IMR-90 (cell line): ENCODE results near the gene DIPK1A. TPM values are rescaled to one million over a fixed set of nuclear protein-coding genes. Genes with fewer than 3 reads are reported as not detected.

Experiments used
- ATAC-seq: fragments of 200-7000 bp; cut with Tn5 transposase; 2 replicates; pipeline ENCODE4 v1.9.1; 2020; ENCODE audit warnings: low read depth, mild to moderate bottlenecking, moderate library complexity
- BruUV-seq: library from RNA; stranded (reverse); fragments of 400-500 nt; replicated peaks from 2 replicates; lab custom pipeline; 2021; lab: Mats Ljungman, UMichigan
- CTCF ChIA-PET: fragments of 300-600 bp; formaldehyde crosslinking; extraction: SDS; loops from one replicate; lab custom pipeline; 2021; ENCODE audit warnings: antibody characterized with exemption; lab: Yijun Ruan, JAX
- POLR2A ChIA-PET: fragments of 300-600 bp; sonication (Branson Sonifier 250); formaldehyde crosslinking; loops from one replicate; lab custom pipeline; 2022; ENCODE audit warnings: antibody characterized with exemption; ENCODE audit not compliant: unreplicated experiment; lab: Charles Lee
- DNase-seq: peaks from one replicate; pipeline ENCODE4 v3.0.0; 2013
- H2AFZ ChIP-seq: replicated peaks from 2 replicates; pipeline ENCODE3; 2013; ENCODE audit warnings: low read length, mild to moderate bottlenecking; ENCODE audit not compliant: poor library complexity
- H2AK5ac ChIP-seq: 2 replicates; pipeline ENCODE4 v1.6.1; 2013; ENCODE audit warnings: low read depth, low read length, inconsistent platforms
- H2AK9ac ChIP-seq: replicated peaks from 2 replicates; pipeline ENCODE3; 2013; ENCODE audit warnings: mild to moderate bottlenecking, low read depth, low read length, moderate library complexity; ENCODE audit not compliant: poor library complexity
- H2BK120ac ChIP-seq: 2 replicates; pipeline ENCODE4 v1.6.1; 2013; ENCODE audit warnings: low read depth, low read length, inconsistent platforms
- H2BK15ac ChIP-seq: 3 replicates; pipeline ENCODE4 v1.6.1; 2013; ENCODE audit warnings: low read depth, low read length, inconsistent platforms
- H2BK20ac ChIP-seq: 2 replicates; pipeline ENCODE4 v1.6.1; 2013; ENCODE audit warnings: low read depth, mild to moderate bottlenecking, inconsistent platforms, low read length, moderate library complexity
- H2BK5ac ChIP-seq: 2 replicates; pipeline ENCODE4 v1.6.1; 2013; ENCODE audit warnings: mild to moderate bottlenecking, low read depth, low read length, inconsistent platforms; ENCODE audit not compliant: poor library complexity, severe bottlenecking
- H3K14ac ChIP-seq: replicated peaks from 2 replicates; pipeline ENCODE4 v1.6.1; 2013; ENCODE audit warnings: low read depth, low read length, inconsistent platforms
- H3K18ac ChIP-seq: 2 replicates; pipeline ENCODE4 v1.6.1; 2013; ENCODE audit warnings: low read depth, low read length, control low read depth
- H3K23ac ChIP-seq: 2 replicates; pipeline ENCODE4 v1.6.1; 2013; ENCODE audit warnings: low read depth, low read length, inconsistent platforms
- H3K27ac ChIP-seq: 2 replicates; pipeline ENCODE4 v1.5.1; 2013; ENCODE audit warnings: mild to moderate bottlenecking, control low read depth, low read length; ENCODE audit not compliant: insufficient read depth
- H3K27me3 ChIP-seq: 2 replicates; pipeline ENCODE4 v1.6.1; 2013; ENCODE audit warnings: low read length; ENCODE audit not compliant: control insufficient read depth, insufficient read depth
- H3K36me3 ChIP-seq: 2 replicates; pipeline ENCODE4 v1.6.1; 2013; ENCODE audit warnings: low read length, mixed read lengths; ENCODE audit not compliant: control insufficient read depth, insufficient read depth
- H3K4ac ChIP-seq: 2 replicates; pipeline ENCODE4 v1.6.1; 2013; ENCODE audit warnings: low read depth, low read length, inconsistent platforms
- H3K4me1 ChIP-seq: 2 replicates; pipeline ENCODE4 v1.6.1; 2013; ENCODE audit warnings: low read length, mixed read lengths; ENCODE audit not compliant: control insufficient read depth, insufficient read depth
- H3K4me2 ChIP-seq: 2 replicates; pipeline ENCODE4 v1.6.1; 2013; ENCODE audit warnings: low read depth, mild to moderate bottlenecking, control low read depth, low read length, moderate library complexity
- H3K4me3 ChIP-seq: 2 replicates; pipeline ENCODE4 v1.5.1; 2013; ENCODE audit warnings: low read depth, mild to moderate bottlenecking, control low read depth, low read length, moderate library complexity; ENCODE audit not compliant: insufficient read depth
- H3K56ac ChIP-seq: 2 replicates; pipeline ENCODE4 v1.6.1; 2013; ENCODE audit warnings: low read length, inconsistent platforms; ENCODE audit not compliant: insufficient read depth; ENCODE audit errors: extremely low read depth
- H3K79me1 ChIP-seq, 2 experiments: 2 replicates each; pipeline ENCODE4 v1.6.1; 2013; ENCODE audit warnings: low read length in 2 of 2, inconsistent platforms in 1 of 2, low read depth in 1 of 2
- H3K9ac ChIP-seq: 2 replicates; pipeline ENCODE4 v1.6.1; 2013; ENCODE audit warnings: low read depth, low read length, control low read depth
- H3K9me1 ChIP-seq: 2 replicates; pipeline ENCODE4 v1.6.1; 2013; ENCODE audit warnings: low read length, inconsistent platforms; ENCODE audit not compliant: insufficient read depth
- H3K9me3 ChIP-seq: 2 replicates; pipeline ENCODE4 v1.6.1; 2013; ENCODE audit warnings: low read length; ENCODE audit not compliant: control insufficient read depth, insufficient read depth
- H4K20me1 ChIP-seq: 2 replicates; pipeline ENCODE4 v1.6.1; 2013; ENCODE audit warnings: low read length, inconsistent platforms; ENCODE audit not compliant: insufficient read depth
- H4K5ac ChIP-seq: 2 replicates; pipeline ENCODE4 v1.6.1; 2013; ENCODE audit warnings: mild to moderate bottlenecking, low read depth, low read length, control low read depth
- H4K8ac ChIP-seq, 2 experiments: 2 replicates each; pipeline ENCODE4 v1.6.1; 2013; ENCODE audit warnings: low read depth in 2 of 2, low read length in 2 of 2, control low read depth in 1 of 2, inconsistent platforms in 1 of 2
- H4K91ac ChIP-seq: 2 replicates; pipeline ENCODE4 v1.6.1; 2013; ENCODE audit warnings: low read depth, low read length, inconsistent platforms; ENCODE audit not compliant: insufficient read depth
- BHLHE40 ChIP-seq: fragments of 150-350 bp; IDR thresholded peaks from 2 replicates; pipeline ENCODE4 v1.6.1; 2016; ENCODE audit warnings: mild to moderate bottlenecking, low read depth, low read length
- CEBPB ChIP-seq: IDR thresholded peaks from 2 replicates; pipeline ENCODE4 v1.6.1; 2012; ENCODE audit warnings: low read depth, low read length, improper control_type of control experiment
- CHD1 ChIP-seq: IDR thresholded peaks from 2 replicates; pipeline ENCODE4 v1.6.1; 2012; ENCODE audit warnings: low read depth, low read length, improper control_type of control experiment
- FOS ChIP-seq: fragments of 150-350 bp; IDR thresholded peaks from 2 replicates; pipeline ENCODE4 v1.6.1; 2016; ENCODE audit warnings: low read depth, low read length
- MAFK ChIP-seq: IDR thresholded peaks from 2 replicates; pipeline ENCODE4 v1.6.1; 2012; ENCODE audit warnings: low read depth, low read length, improper control_type of control experiment
- MAZ ChIP-seq: IDR thresholded peaks from 2 replicates; pipeline ENCODE4 v1.6.1; 2012; ENCODE audit warnings: low read depth, mild to moderate bottlenecking, low read length, improper control_type of control experiment, moderate library complexity, borderline replicate concordance
- MXI1 ChIP-seq: IDR thresholded peaks from 2 replicates; pipeline ENCODE4 v1.6.1; 2012; ENCODE audit warnings: low read depth, mild to moderate bottlenecking, low read length, moderate library complexity, borderline replicate concordance
- NFE2L2 ChIP-seq: fragments of 150-350 bp; IDR thresholded peaks from 2 replicates; pipeline ENCODE4 v1.6.1; 2016; ENCODE audit warnings: low read depth, mild to moderate bottlenecking, low read length
- POLR2A ChIP-seq: IDR thresholded peaks from 2 replicates; pipeline ENCODE4 v1.6.1; 2012; ENCODE audit warnings: mild to moderate bottlenecking, low read depth, low read length
- RAD21 ChIP-seq: IDR thresholded peaks from 2 replicates; pipeline ENCODE4 v1.6.1; 2012; ENCODE audit warnings: low read length, improper control_type of control experiment
- RCOR1 ChIP-seq: IDR thresholded peaks from 2 replicates; pipeline ENCODE4 v1.6.1; 2012; ENCODE audit warnings: mild to moderate bottlenecking, low read length, improper control_type of control experiment; ENCODE audit not compliant: insufficient replicate concordance
- RFX5 ChIP-seq: IDR thresholded peaks from 2 replicates; pipeline ENCODE4 v1.8.0; 2012; ENCODE audit warnings: low read depth, mild to moderate bottlenecking, low read length, moderate library complexity
- SMC3 ChIP-seq: fragments of 150-350 bp; IDR thresholded peaks from 2 replicates; pipeline ENCODE4 v1.6.1; 2016; ENCODE audit warnings: low read depth, mild to moderate bottlenecking, antibody characterized with exemption, low read length, moderate library complexity
- WGBS, 2 experiments: methylation state at CpG; one replicate each; pipeline versions ENCODE4 v1.1.5 to v1.1.7; 2013; ENCODE audit warnings: missing lambda C conversion rate in 2 of 2; ENCODE audit not compliant: insufficient read length in 1 of 2; ENCODE audit errors: extremely low coverage in 2 of 2; 5-methylcytosine and 5-hydroxymethylcytosine counted together
- dilution Hi-C: fragments of 300-500 bp; cut with HindIII; formaldehyde crosslinking; loops from one replicate; pipeline ENCODE4 v1.14.3; 2018; ENCODE audit warnings: low sequenced_read_pairs; ENCODE audit not compliant: unreplicated experiment
- in situ Hi-C: fragments of 300-500 bp; cut with MboI; formaldehyde crosslinking; loops from 3 replicates; pipeline ENCODE4 v1.14.3; 2019; ENCODE audit warnings: low sequenced_read_pairs, inconsistent platforms, mixed read lengths
- intact Hi-C: fragments of 100-400 bp; cut with micrococcal nuclease; formaldehyde crosslinking; loops from 2 replicates; pipeline ENCODE4 v1.10.0; 2022
- polyA plus RNA-seq, 3 experiments: library from polyadenylated mRNA; depleted of rRNA; stranded (reverse); fragments of >200 nt; gene quantifications; 2 replicates each; pipeline ENCODE4 v1.2.3, GENCODE V29; 2012; ENCODE audit warnings: low replicate concordance in 1 of 3
- total RNA-seq: library from RNA; depleted of rRNA; stranded (reverse); fragments of >200 nt; gene quantifications from 2 replicates; pipeline ENCODE4 v1.2.3, GENCODE V29; 2012
- TF ChIP-seq, protein P1 (sequence below): conservative IDR thresholded peaks from 2 replicates; pipeline ENCODE4 v1.5.1; 2012; ENCODE audit warnings: mild to moderate bottlenecking, low read depth, low read length, improper control_type of control experiment
- TF ChIP-seq, protein P2 (sequence below): fragments of 150-350 bp; IDR thresholded peaks from 2 replicates; pipeline ENCODE4 v1.6.1; 2016; ENCODE audit warnings: low read depth, mild to moderate bottlenecking, low read length, moderate library complexity, borderline replicate concordance
- TF ChIP-seq, protein P3 (sequence below): fragments of 150-350 bp; IDR thresholded peaks from 2 replicates; pipeline ENCODE4 v1.6.1; 2017; ENCODE audit warnings: mild to moderate bottlenecking, antibody characterized with exemption, low read length, low read depth

DIPK1A gene
- total and polyA plus RNA-seq, 2 of the 4 experiments (the other 2 are of a cell fraction): 4.7 to 5.7 TPM

DNA sequence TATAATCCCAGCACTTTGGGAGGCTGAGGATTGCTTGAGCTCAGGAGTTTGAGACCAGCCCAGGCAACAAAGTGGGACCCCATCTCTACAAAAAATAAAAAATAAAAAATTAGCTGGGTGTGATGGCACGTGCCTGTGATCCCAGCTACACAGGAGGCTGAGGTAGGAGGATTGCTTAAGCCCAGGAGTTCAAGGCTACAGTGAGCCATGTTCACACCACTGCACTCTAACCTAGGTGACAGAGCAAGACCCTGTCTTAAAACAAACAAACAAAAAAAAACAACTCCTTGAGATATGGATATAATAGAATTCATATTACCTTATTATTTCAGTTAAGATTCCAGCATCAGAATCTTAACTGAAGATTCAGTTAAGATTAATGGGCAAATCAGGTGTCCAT lies 77.1 kb downstream of the DIPK1A start:
- H2AK5ac ChIP-seq: no peak overlapping the region
- no peak overlapping the region for H2BK15ac ChIP-seq
- H2BK20ac ChIP-seq: no peak overlapping the region
- H4K8ac ChIP-seq: no peak overlapping the region
- in situ Hi-C loops: no loop called here
- no peak overlapping the region for H3K4me2 ChIP-seq
- H3K79me1 ChIP-seq: peaks cover 0 to 7% of the 10 kb centered on the region in 2 experiments; a peak in 2 of 4 replicates
- 0 out of 2 replicates have a peak, but pooled peaks cover 3% of the 10 kb centered on the region for H4K20me1 ChIP-seq
- peaks cover 4% of the 10 kb centered on the region; the same call in 1 of the 2 replicates for H3K9me1 ChIP-seq
- H3K4me1 ChIP-seq: no peaks in the 10 kb centered on the region
- H3K56ac ChIP-seq: no peak overlapping the region
- CTCF ChIA-PET: interaction anchor here (2.0 kb wide), 1 partner anchor 23 kb away, joined by 7 read pairs; no protein-coding TSS in a partner anchor
- no peak overlapping the region for H4K91ac ChIP-seq
- dilution Hi-C loops: no loop called here
- H3K23ac ChIP-seq: no peak overlapping the region
- no peak overlapping the region for H2AFZ ChIP-seq
- no CpG with 5 or more reads among the region's 1 CpG for WGBS, 2 experiments
- H2BK120ac ChIP-seq: no peak overlapping the region
- H3K9me3 ChIP-seq: 0 out of 2 replicates have a peak, but pooled peaks cover 2% of the 10 kb centered on the region
- DNase-seq (no peak), ATAC-seq (no peak)
- TF ChIP-seq, protein P1, sequence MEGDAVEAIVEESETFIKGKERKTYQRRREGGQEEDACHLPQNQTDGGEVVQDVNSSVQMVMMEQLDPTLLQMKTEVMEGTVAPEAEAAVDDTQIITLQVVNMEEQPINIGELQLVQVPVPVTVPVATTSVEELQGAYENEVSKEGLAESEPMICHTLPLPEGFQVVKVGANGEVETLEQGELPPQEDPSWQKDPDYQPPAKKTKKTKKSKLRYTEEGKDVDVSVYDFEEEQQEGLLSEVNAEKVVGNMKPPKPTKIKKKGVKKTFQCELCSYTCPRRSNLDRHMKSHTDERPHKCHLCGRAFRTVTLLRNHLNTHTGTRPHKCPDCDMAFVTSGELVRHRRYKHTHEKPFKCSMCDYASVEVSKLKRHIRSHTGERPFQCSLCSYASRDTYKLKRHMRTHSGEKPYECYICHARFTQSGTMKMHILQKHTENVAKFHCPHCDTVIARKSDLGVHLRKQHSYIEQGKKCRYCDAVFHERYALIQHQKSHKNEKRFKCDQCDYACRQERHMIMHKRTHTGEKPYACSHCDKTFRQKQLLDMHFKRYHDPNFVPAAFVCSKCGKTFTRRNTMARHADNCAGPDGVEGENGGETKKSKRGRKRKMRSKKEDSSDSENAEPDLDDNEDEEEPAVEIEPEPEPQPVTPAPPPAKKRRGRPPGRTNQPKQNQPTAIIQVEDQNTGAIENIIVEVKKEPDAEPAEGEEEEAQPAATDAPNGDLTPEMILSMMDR: no peak
- TF ChIP-seq BHLHE40 (no peak), FOS (no peak), CHD1 (no peak), CEBPB (no peak), POLR2A (no peak), MAZ (no peak), RFX5 (no peak), MAFK (no peak), NFE2L2 (no peak), RCOR1 (no peak), RAD21 (no peak), MXI1 (no peak), SMC3 (no peak)
- TF ChIP-seq, protein P2, sequence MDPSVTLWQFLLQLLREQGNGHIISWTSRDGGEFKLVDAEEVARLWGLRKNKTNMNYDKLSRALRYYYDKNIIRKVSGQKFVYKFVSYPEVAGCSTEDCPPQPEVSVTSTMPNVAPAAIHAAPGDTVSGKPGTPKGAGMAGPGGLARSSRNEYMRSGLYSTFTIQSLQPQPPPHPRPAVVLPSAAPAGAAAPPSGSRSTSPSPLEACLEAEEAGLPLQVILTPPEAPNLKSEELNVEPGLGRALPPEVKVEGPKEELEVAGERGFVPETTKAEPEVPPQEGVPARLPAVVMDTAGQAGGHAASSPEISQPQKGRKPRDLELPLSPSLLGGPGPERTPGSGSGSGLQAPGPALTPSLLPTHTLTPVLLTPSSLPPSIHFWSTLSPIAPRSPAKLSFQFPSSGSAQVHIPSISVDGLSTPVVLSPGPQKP: no peak
- TF ChIP-seq, protein P3, sequence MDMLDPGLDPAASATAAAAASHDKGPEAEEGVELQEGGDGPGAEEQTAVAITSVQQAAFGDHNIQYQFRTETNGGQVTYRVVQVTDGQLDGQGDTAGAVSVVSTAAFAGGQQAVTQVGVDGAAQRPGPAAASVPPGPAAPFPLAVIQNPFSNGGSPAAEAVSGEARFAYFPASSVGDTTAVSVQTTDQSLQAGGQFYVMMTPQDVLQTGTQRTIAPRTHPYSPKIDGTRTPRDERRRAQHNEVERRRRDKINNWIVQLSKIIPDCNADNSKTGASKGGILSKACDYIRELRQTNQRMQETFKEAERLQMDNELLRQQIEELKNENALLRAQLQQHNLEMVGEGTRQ: no peak
- H3K9ac ChIP-seq: no peak overlapping the region
- no TSS peak for BruUV-seq
- POLR2A ChIA-PET: no interaction called here
- H2BK5ac ChIP-seq: no peak overlapping the region
- H3K36me3 ChIP-seq: no peaks in the 10 kb centered on the region
- no peak overlapping the region for H4K5ac ChIP-seq
- no peaks in the 10 kb centered on the region for H3K27me3 ChIP-seq
- no peak overlapping the region for H3K4ac ChIP-seq
- intact Hi-C loops: no loop called here
- no peak overlapping the region for H3K27ac ChIP-seq
- H3K14ac ChIP-seq: no peak overlapping the region
- H3K18ac ChIP-seq: no peak overlapping the region
- no peak overlapping the region for H3K4me3 ChIP-seq
- no peak overlapping the region for H2AK9ac ChIP-seq
